Ovary (tissue), 9 donors: ENCODE measurements around the gene PRDM1. TPM values are rescaled to one million over a fixed set of nuclear protein-coding genes. Genes with fewer than 3 reads are reported as not detected.

Source experiments
- DNase-seq, 5 donors: peaks; one replicate each; pipeline ENCODE4 v3.0.0-alpha.2; 2019 to 2020
- H3K27ac ChIP-seq, 2 donors: fragments of 200-600 bp; one replicate each; pipeline versions ENCODE4 v1.5.1 to v1.8.0; 2019 to 2022
- H3K27me3 ChIP-seq: fragments of 200-600 bp; one replicate; pipeline ENCODE4 v1.8.0; 2022
- H3K36me3 ChIP-seq: fragments of 200-600 bp; sonication (generic); one replicate; pipeline ENCODE4 v1.5.1; 2019
- H3K4me1 ChIP-seq: one replicate; pipeline ENCODE4 v1.8.1; 2013; ENCODE audit warnings: mild to moderate bottlenecking, moderate library complexity; ENCODE audit not compliant: insufficient read depth
- H3K4me3 ChIP-seq: fragments of 200-600 bp; sonication (generic); one replicate; pipeline ENCODE4 v1.5.1; 2017
- H3K9me3 ChIP-seq, 2 donors: fragments of 200-600 bp in 1 of 2; sonication (generic) in 1 of 2; one replicate each; pipeline versions ENCODE4 v1.5.1 to v1.8.1; 2013 to 2019; ENCODE audit warnings: mild to moderate bottlenecking in 1 of 2, moderate library complexity in 1 of 2
- EP300 ChIP-seq: sonication (generic); formaldehyde crosslinking; IDR thresholded peaks from one replicate; pipeline ENCODE4 v1.6.1; 2017; ENCODE audit warnings: antibody characterized with exemption
- POLR2A ChIP-seq: fragments of 450-650 bp; IDR thresholded peaks from one replicate; pipeline ENCODE4 v1.6.1; 2017; ENCODE audit warnings: antibody characterized with exemption, mild to moderate bottlenecking, moderate library complexity
- WGBS, 3 donors: extraction: QIAGEN DNeasy Blood & Tissue Kit in 1 of 3; methylation state at CpG; one replicate each; pipeline versions ENCODE4 v1.1.5 to v1.1.7; 2013 to 2017; 5-methylcytosine and 5-hydroxymethylcytosine counted together
- intact Hi-C, 4 donors: fragments of 100-400 bp; cut with DNase I; formaldehyde crosslinking; loops; one replicate each; pipeline versions ENCODE4 v1.11.0 to v1.15.1; 2022 to 2023
- polyA plus RNA-seq, 2 donors: library from polyadenylated mRNA; stranded (reverse); fragments of 200-250 nt in 1 of 2; fragments of 350-450 nt in 1 of 2; fragmentation: Illumina TruSeq in 1 of 2; extraction: RNeasy Lipid Tissue Mini Kit (QIAGEN cat#74804) in 1 of 2; gene quantifications; one replicate each; pipeline ENCODE4 v1.2.3, GENCODE V29; 2013 to 2014
- total RNA-seq, 7 donors: library from RNA; depleted of rRNA in 2 of 7; stranded (reverse); fragments of >200 nt in 2 of 7; fragmentation: NEBNext Ultra II Directional in 3 of 7; extraction: Animal tissue kit (Norgen Biotek cat#: 25700) in 3 of 7; gene quantifications; one replicate each; pipeline versions ENCODE4 v1.1.0 to v1.2.4, GENCODE V29; 2016 to 2023
- TF ChIP-seq, protein P1 (sequence below), 3 donors: fragments of 450-650 bp in 2 of 3; fragments of 200-600 bp in 1 of 3; IDR thresholded peaks; one replicate each; pipeline versions ENCODE4 v1.5.1 to v1.8.0; 2016 to 2022; ENCODE audit warnings: antibody characterized with exemption in 3 of 3, mild to moderate bottlenecking in 1 of 3
- donor health status: DM: no; HTN: no; CAD: no; lungs with moderate emphysema.
- donor health status: DM: no; HTN: no; CAD: no.
- donor health status: Bipolar disorder and iron deficiency.
- donor health status: DM: yes; HTN: yes; CAD: no.
- donor health status: DM: no; HTN: no; CAD: no.
- donor health status: DM: yes; HTN: yes; CAD: no.

The PRDM1 gene
- total and polyA plus RNA-seq, 9 donors = 2.7 to 10.6 (median 4.4) TPM

DNA sequence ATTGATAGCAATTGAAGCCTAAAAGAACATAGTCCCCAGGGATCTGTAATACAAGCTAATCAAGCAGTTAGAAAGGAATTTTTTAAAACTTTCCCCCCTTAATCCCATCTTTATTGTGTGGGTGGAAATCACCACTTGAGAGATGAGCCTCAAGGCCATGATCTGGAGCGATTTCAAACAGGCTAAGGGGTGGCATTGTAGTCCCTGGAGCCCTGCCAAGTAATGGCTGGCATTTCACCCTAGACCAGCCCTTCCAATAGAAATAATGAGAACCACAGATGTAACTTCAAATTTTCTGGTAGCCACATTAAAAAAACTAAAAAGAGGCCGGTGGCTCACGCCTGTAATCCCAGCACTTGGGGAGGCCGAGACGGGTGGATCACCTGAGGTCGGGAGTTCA, 46.9 kb downstream of the PRDM1 start:
- H3K4me3 ChIP-seq = no peak overlapping the region
- WGBS, 3 donors = 82 to 88% (median 86%) methylated on average over 6 of the region's 6 CpGs
- H3K27ac ChIP-seq = no peak overlapping the region
- no peak for DNase-seq
- H3K27me3 ChIP-seq = no peaks in the 10 kb centered on the region
- TF ChIP-seq, protein P1, sequence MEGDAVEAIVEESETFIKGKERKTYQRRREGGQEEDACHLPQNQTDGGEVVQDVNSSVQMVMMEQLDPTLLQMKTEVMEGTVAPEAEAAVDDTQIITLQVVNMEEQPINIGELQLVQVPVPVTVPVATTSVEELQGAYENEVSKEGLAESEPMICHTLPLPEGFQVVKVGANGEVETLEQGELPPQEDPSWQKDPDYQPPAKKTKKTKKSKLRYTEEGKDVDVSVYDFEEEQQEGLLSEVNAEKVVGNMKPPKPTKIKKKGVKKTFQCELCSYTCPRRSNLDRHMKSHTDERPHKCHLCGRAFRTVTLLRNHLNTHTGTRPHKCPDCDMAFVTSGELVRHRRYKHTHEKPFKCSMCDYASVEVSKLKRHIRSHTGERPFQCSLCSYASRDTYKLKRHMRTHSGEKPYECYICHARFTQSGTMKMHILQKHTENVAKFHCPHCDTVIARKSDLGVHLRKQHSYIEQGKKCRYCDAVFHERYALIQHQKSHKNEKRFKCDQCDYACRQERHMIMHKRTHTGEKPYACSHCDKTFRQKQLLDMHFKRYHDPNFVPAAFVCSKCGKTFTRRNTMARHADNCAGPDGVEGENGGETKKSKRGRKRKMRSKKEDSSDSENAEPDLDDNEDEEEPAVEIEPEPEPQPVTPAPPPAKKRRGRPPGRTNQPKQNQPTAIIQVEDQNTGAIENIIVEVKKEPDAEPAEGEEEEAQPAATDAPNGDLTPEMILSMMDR (IDR thresholded peaks at IDR 0.05) = no peak
- TF ChIP-seq EP300 (no peak), POLR2A (no peak)
- no peaks in the 10 kb centered on the region for H3K4me1 ChIP-seq
- no peaks in the 10 kb centered on the region for H3K36me3 ChIP-seq
- H3K9me3 ChIP-seq = no peaks in the 10 kb centered on the region
- intact Hi-C loops = no loop called here

DNA sequence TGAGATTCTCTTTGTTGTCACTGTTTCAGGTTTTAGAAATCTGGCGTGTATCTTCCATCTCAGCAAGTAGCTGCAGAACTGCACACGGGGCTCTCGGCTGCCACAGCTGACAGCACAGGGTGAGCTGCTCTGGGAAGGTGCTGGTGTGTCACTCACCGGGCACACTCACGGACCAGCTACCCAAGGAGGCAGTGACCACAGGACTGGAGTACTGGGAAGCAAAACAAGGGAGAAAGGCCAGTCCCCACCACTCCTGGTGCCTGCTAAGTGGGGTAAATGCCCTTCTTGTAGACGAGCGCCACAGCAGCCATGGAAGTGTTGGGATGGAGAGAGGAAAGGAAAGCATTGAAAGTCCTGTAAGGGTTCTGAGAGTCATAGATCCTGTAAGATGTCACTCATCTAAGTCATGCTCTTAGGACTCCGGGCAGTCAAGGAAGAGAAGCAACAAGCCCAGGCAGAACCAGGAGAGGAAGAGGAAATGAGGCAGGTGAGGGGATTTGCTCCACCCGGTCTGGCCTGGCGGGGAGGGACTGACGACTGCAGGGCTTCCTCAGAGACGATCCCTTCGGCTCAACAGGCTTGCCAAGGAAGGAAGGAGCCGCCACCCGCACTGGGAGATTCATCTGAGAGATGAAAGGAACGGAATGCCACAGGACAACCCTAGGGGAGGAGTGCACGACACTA, 48.1 kb downstream of the PRDM1 start:
- no peak for DNase-seq
- no peaks in the 10 kb centered on the region for H3K27me3 ChIP-seq
- TF ChIP-seq, protein P1 (IDR thresholded peaks at IDR 0.05) = no peak
- TF ChIP-seq POLR2A (no peak), EP300 (no peak)
- intact Hi-C loops = no loop called here
- H3K9me3 ChIP-seq = no peaks in the 10 kb centered on the region
- no peak overlapping the region for H3K27ac ChIP-seq
- WGBS, 3 donors = 85 to 87% (median 86%) methylated on average over 17 of the region's 17 CpGs
- no peak overlapping the region for H3K4me3 ChIP-seq
- H3K36me3 ChIP-seq = no peaks in the 10 kb centered on the region
- no peaks in the 10 kb centered on the region for H3K4me1 ChIP-seq

DNA sequence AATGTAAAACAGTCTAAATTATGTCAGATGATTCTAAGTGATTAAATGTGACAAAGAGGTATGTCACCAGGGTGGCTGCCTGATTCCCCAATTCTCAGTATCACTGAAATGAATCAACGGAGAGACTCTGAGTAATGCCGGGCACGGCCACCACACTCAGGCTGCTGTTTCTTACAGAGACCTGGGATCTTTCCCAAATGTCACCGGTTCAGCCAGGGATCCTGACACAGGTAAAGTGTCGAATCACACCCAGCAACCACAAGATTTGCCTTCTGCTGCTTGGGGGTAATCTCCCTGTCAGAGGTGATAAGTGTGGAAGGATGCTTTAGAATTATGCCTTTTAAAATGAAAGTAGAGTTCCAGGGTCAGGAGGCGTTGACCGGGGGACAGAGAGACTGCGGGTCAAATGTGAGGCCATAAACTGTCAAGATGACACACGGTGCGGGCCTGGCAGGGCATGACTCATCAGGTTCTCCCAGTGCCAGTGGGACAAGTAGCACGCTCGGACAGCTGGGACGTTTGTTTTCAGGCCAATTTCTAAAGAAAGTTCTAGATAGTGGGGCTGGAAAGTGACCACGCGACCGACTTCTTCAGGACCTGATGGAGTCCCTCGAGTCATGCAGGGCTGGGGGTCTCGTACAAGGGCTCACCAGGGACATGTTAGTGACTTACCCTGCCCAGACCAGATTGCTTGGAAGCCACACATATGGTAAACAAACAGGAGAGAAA, 48.9 kb downstream of the PRDM1 start:
- TF ChIP-seq, protein P1 (IDR thresholded peaks at IDR 0.05) = no peak
- TF ChIP-seq EP300 = no peak
- intact Hi-C loops = no loop called here
- Histone ChIP-seq H3K27me3 (no peaks in the 10 kb centered on the region), H3K4me1 (no peaks in the 10 kb centered on the region), H3K9me3 (no peaks in the 10 kb centered on the region), H3K27ac (no peak overlapping the region), H3K36me3 (no peaks in the 10 kb centered on the region), H3K4me3 (no peak overlapping the region)
- no peak for DNase-seq
- 58 to 65% (median 61%) methylated on average over 18 of the region's 18 CpGs for WGBS, 3 donors

DNA sequence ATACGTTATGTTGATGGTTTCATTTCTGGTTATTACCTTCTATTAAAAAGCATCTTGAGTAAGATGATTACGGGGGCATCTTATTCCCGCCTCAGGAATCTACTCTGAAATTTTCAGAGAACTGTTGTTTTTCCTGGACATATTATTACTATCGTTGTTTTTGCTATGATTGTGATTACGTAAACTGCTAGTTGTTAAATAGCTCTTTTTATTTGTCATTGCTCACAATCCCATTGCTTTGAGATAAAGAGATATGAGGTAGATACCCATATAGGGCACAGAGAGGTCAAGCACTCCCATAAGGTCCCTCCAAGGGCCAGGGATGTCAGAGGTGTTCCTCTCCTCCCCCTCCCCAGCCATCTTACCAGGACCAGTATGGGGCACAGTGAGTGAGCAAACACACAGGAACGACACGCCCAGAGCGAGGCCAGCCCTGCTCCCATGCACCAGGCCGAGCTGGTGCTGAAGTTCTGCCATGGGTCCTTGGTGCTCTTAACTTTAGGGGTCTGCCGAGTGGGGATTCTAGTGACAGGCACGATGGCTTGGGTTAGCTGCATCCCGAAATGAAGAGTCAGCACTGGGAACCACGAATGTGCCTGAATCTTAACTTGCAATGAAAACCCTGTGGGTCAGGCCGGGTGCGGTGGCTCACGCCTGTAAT, 49.9 kb downstream of the PRDM1 start:
- Histone ChIP-seq H3K9me3 (no peaks in the 10 kb centered on the region), H3K27ac (no peak overlapping the region), H3K4me1 (no peaks in the 10 kb centered on the region), H3K27me3 (no peaks in the 10 kb centered on the region), H3K4me3 (no peak overlapping the region), H3K36me3 (no peaks in the 10 kb centered on the region)
- WGBS, 3 donors = 88 to 90% (median 88%) methylated on average over 16 of the region's 16 CpGs
- TF ChIP-seq, protein P1 (IDR thresholded peaks at IDR 0.05) = no peak
- no peak for TF ChIP-seq POLR2A
- TF ChIP-seq EP300 = no peak
- no peak for DNase-seq
- intact Hi-C loops = no loop called here
